Right lobe of liver (tissue), 6 donors: Measurements from ENCODE around the gene ARF6. TPM values are rescaled to one million over a fixed set of nuclear protein-coding genes. Genes with fewer than 3 reads are reported as not detected.

Experiments
- ATAC-seq, 4 donors: fragments of 200-7000 bp; cut with Tn5 transposase; one replicate each; pipeline ENCODE4 v1.9.1; 2020; ENCODE audit warnings: mild to moderate bottlenecking in 4 of 4, moderate library complexity in 4 of 4
- DNase-seq, 3 donors: peaks; one replicate each; pipeline ENCODE4 v3.0.0-alpha.2; 2020
- H3K27ac ChIP-seq, 3 donors: fragments of 200-600 bp; one replicate each; pipeline ENCODE4 v1.8.0; 2022
- H3K27me3 ChIP-seq, 2 donors: fragments of 200-600 bp; one replicate each; pipeline ENCODE4 v1.8.0; 2022
- H3K36me3 ChIP-seq, 4 donors: fragments of 200-600 bp; sonication (generic) in 1 of 4; one replicate each; pipeline versions ENCODE4 v1.5.1 to v1.8.0; 2017 to 2022; ENCODE audit warnings: control low read depth in 1 of 4
- H3K4me1 ChIP-seq, 4 donors: fragments of 200-600 bp; sonication (generic) in 1 of 4; one replicate each; pipeline versions ENCODE4 v1.5.1 to v1.8.0; 2017 to 2022; ENCODE audit warnings: control low read depth in 1 of 4
- H3K4me3 ChIP-seq, 3 donors: fragments of 200-600 bp; one replicate each; pipeline ENCODE4 v1.8.0; 2022
- H3K9me3 ChIP-seq, 4 donors: fragments of 200-600 bp; sonication (generic) in 1 of 4; one replicate each; pipeline versions ENCODE4 v1.5.1 to v1.8.0; 2017 to 2022; ENCODE audit warnings: control low read depth in 1 of 4
- CTCF ChIP-seq, 4 donors: fragments of 200-600 bp in 3 of 4; fragments of 450-650 bp in 1 of 4; IDR thresholded peaks; one replicate each; pipeline versions ENCODE4 v1.5.1 to v1.8.0; 2016 to 2022; ENCODE audit warnings: antibody characterized with exemption in 4 of 4, mild to moderate bottlenecking in 2 of 4
- POLR2A ChIP-seq: fragments of 450-650 bp; IDR thresholded peaks from one replicate; pipeline ENCODE4 v1.6.1; 2017; ENCODE audit warnings: antibody characterized with exemption, mild to moderate bottlenecking
- WGBS: methylation state at CpG from one replicate; pipeline ENCODE4 v1.1.6; 2018; ENCODE audit warnings: low coverage, low lambda C conversion rate; ENCODE audit not compliant: insufficient coverage; ENCODE audit errors: missing lambda C conversion rate; 5-methylcytosine and 5-hydroxymethylcytosine counted together
- intact Hi-C, 2 donors: fragments of 100-400 bp; cut with DNase I; formaldehyde crosslinking; loops; one replicate each; pipeline versions ENCODE4 v1.11.2 to v1.14.1; 2022
- total RNA-seq, 6 experiments: library from RNA; depleted of rRNA in 2 of 6; stranded (reverse); fragments of >200 nt in 2 of 6; fragmentation: NEBNext Ultra II Directional in 3 of 6; extraction: Animal tissue kit (Norgen Biotek cat#: 25700) in 3 of 6; gene quantifications; one replicate each; pipeline versions ENCODE4 v1.1.0 to v1.2.4, GENCODE V29; 2016 to 2023
- donor health status: DM: no; HTN: yes; CAD: no.
- donor health status: DM: no; HTN: no; CAD: no.
- donor health status: DM: no; HTN: no; CAD: no.
- donor health status: DM: no; HTN: yes; CAD: no.
- donor health status: DM: no; HTN: yes; CAD: no.

The ARF6 gene
- total RNA-seq, 6 experiments from 2014 or later = 21.1 to 41.4 (median 32.4) TPM

GRCh38 chr14:49909016-49909415 lies 16.1 kb downstream of the ARF6 start:
- TF ChIP-seq POLR2A (no peak), CTCF (IDR thresholded peaks at IDR 0.05) (no peak)
- H3K27ac ChIP-seq = no peak overlapping the region
- no peaks in the 10 kb centered on the region for H3K9me3 ChIP-seq
- no peak overlapping the region for H3K4me3 ChIP-seq
- DNase-seq = no peak
- no peaks in the 10 kb centered on the region for H3K4me1 ChIP-seq
- 83% methylated on average over 2 of the region's 4 CpGs for WGBS
- intact Hi-C loops = no loop called here
- no peaks in the 10 kb centered on the region for H3K27me3 ChIP-seq
- H3K36me3 ChIP-seq = no peaks in the 10 kb centered on the region
- ATAC-seq = no peak

GRCh38 chr14:49915085-49915484 lies 22.2 kb downstream of the ARF6 start:
- Histone ChIP-seq H3K27me3 (no peaks in the 10 kb centered on the region), H3K36me3 (no peaks in the 10 kb centered on the region), H3K4me3 (no peak overlapping the region), H3K9me3 (no peaks in the 10 kb centered on the region), H3K27ac (no peak overlapping the region), H3K4me1 (peaks cover 0 to 5% (median 0%) of the 10 kb centered on the region in 4 donors)
- intact Hi-C loops = no loop called here
- ATAC-seq = peak in 3 of 4 donors; percentile 30 to 58 (median 36)
- TF ChIP-seq CTCF (IDR thresholded peaks at IDR 0.05) (no peak), POLR2A (no peak)
- no peak for DNase-seq

- TF ChIP-seq CTCF (IDR thresholded peaks at IDR 0.05) (no peak), POLR2A (no peak)
- H3K27ac ChIP-seq = no peak overlapping the region
Measured at GRCh38 chr14:49918706-49919105, 25.8 kb downstream of the ARF6 start.

GRCh38 chr14:49919825-49920659 lies 27.2 kb downstream of the ARF6 start:
- ATAC-seq (no peak), DNase-seq (no peak)
- Histone ChIP-seq H3K9me3 (no peaks in the 10 kb centered on the region), H3K27ac (no peak overlapping the region), H3K36me3 (no peaks in the 10 kb centered on the region), H3K27me3 (no peaks in the 10 kb centered on the region), H3K4me3 (no peak overlapping the region), H3K4me1 (peaks cover 0 to 5% (median 0%) of the 10 kb centered on the region in 4 donors)
- intact Hi-C loops = no loop called here
- no peak for TF ChIP-seq CTCF (IDR thresholded peaks at IDR 0.05)
- TF ChIP-seq POLR2A = no peak
- WGBS = 74% methylated on average over 3 of the region's 3 CpGs

More at GRCh38 chr14:49918706-49919105, 25.8 kb downstream of the ARF6 start:
- intact Hi-C loops = no loop called here
- H3K4me1 ChIP-seq = peaks cover 0 to 8% (median 0%) of the 10 kb centered on the region in 4 donors
- no peak for DNase-seq
- no peaks in the 10 kb centered on the region for H3K9me3 ChIP-seq
- no peak for ATAC-seq
- H3K36me3 ChIP-seq = no peaks in the 10 kb centered on the region
- WGBS = 71% methylated on average over 2 of the region's 2 CpGs
- no peak overlapping the region for H3K4me3 ChIP-seq
- no peaks in the 10 kb centered on the region for H3K27me3 ChIP-seq
